Fibroblast of pulmonary artery (primary cell): ENCODE data around the gene PTPRU.
"Not testable (repeated sequence)": the region's sequence is repeated elsewhere in the genome, so short reads cannot be mapped to it uniquely, and the experiment has no call there.

Source experiments
- DNase-seq: peaks from one replicate; pipeline ENCODE4 v3.0.0-alpha.2; 2010; ENCODE audit warnings: low read depth
- H3K4me3 ChIP-seq: replicated peaks from 2 replicates; pipeline ENCODE4 v1.5.1; 2011; ENCODE audit warnings: low read depth, mild to moderate bottlenecking, control low read depth, low read length, moderate library complexity
- CTCF ChIP-seq: IDR thresholded peaks from 2 replicates; pipeline ENCODE4 v1.5.1; 2011; ENCODE audit warnings: mild to moderate bottlenecking, control low read depth, low read length, inconsistent platforms; ENCODE audit errors: missing control alignments

PTPRU gene

GRCh38 chr1:29218223-29218622 lies 18.1 kb upstream of the PTPRU start:
- no peak for TF ChIP-seq CTCF
- DNase-seq, result peak; percentile 29
- no peak overlapping the region for H3K4me3 ChIP-seq

GRCh38 chr1:29221296-29221695 lies 15.0 kb upstream of the PTPRU start:
- no peak for TF ChIP-seq CTCF
- no peak overlapping the region for H3K4me3 ChIP-seq
- no peak for DNase-seq

GRCh38 chr1:29222260-29222659 lies 14.1 kb upstream of the PTPRU start:
- DNase-seq, H3K4me3 ChIP-seq: not testable (repeated sequence)

- DNase-seq, result no peak
- no peak overlapping the region for H3K4me3 ChIP-seq
- no peak for TF ChIP-seq CTCF
Observed at GRCh38 chr1:29222686-29223085, 13.6 kb upstream of the PTPRU start.

- no peak overlapping the region for H3K4me3 ChIP-seq
- DNase-seq, result no peak
- TF ChIP-seq CTCF, result no peak
Observed at GRCh38 chr1:29223521-29223920, 12.8 kb upstream of the PTPRU start.

- no peak for TF ChIP-seq CTCF
- no peak for DNase-seq
Observed at GRCh38 chr1:29224356-29224837, 11.9 kb upstream of the PTPRU start.

GRCh38 chr1:29225361-29225760 lies 11.0 kb upstream of the PTPRU start:
- no peak overlapping the region for H3K4me3 ChIP-seq
- DNase-seq, result no peak
- no peak for TF ChIP-seq CTCF

More at GRCh38 chr1:29224356-29224837, 11.9 kb upstream of the PTPRU start:
- H3K4me3 ChIP-seq, result no peak overlapping the region
